Naive thymus-derived CD4-positive, alpha-beta T cell (primary cell): Measurements from ENCODE around the gene SEC14L1. TPM values are rescaled to one million over a fixed set of nuclear protein-coding genes. Genes with fewer than 3 reads are reported as not detected.
A peak's percentile ranks its signal among the peaks of the same experiment; 100 is the strongest.

Experiments used
- ATAC-seq: fragments of 150-1000 bp; cut with Tn5 transposase; 2 replicates; pipeline ENCODE4 v1.10.0; 2021; ENCODE audit warnings: mild to moderate bottlenecking, moderate library complexity
- CTCF ChIA-PET: fragments of 350-600 bp; sonication (Branson Sonifier 250); formaldehyde crosslinking; loops from one replicate; lab custom pipeline; 2021; ENCODE audit warnings: antibody characterized with exemption; lab: Charles Lee
- POLR2A ChIA-PET: fragments of 350-600 bp; sonication (Branson Sonifier 250); formaldehyde crosslinking; loops from one replicate; lab custom pipeline; 2021; ENCODE audit warnings: antibody characterized with exemption, inconsistent platforms; lab: Charles Lee
- DNase-seq, 9 donors: peaks; one replicate each; pipeline versions ENCODE4 v3.0.0 to v3.0.0-alpha.2; 2020 to 2022; ENCODE audit warnings: mixed read lengths in 1 of 9
- H3K27ac ChIP-seq: one replicate; pipeline ENCODE4 v1.7.0; 2013; ENCODE audit warnings: mild to moderate bottlenecking, low read depth, low read length, moderate library complexity
- H3K27me3 ChIP-seq, 2 donors: one replicate each; pipeline ENCODE4 v1.7.0; 2013; ENCODE audit warnings: low read length in 2 of 2, mild to moderate bottlenecking in 2 of 2, moderate library complexity in 2 of 2; ENCODE audit not compliant: control insufficient read depth in 2 of 2, insufficient read depth in 2 of 2
- H3K36me3 ChIP-seq, 3 experiments: 1 replicate in 2 of 3; 2 replicates in 1 of 3; pipeline ENCODE4 v1.7.0; 2013; ENCODE audit warnings: low read length in 3 of 3, mild to moderate bottlenecking in 3 of 3, moderate library complexity in 1 of 3; ENCODE audit not compliant: insufficient read depth in 3 of 3, control insufficient read depth in 2 of 3
- H3K4me1 ChIP-seq, 2 donors: one replicate each; pipeline ENCODE4 v1.7.0; 2013; ENCODE audit warnings: low read length in 2 of 2, mild to moderate bottlenecking in 2 of 2, moderate library complexity in 1 of 2; ENCODE audit not compliant: control insufficient read depth in 2 of 2, insufficient read depth in 2 of 2
- H3K4me3 ChIP-seq: 2 replicates; pipeline ENCODE4 v1.7.0; 2013; ENCODE audit warnings: mild to moderate bottlenecking, low read length
- H3K9me3 ChIP-seq, 3 experiments: 1 replicate in 2 of 3; 2 replicates in 1 of 3; pipeline ENCODE4 v1.7.0; 2013; ENCODE audit warnings: low read length in 3 of 3; ENCODE audit not compliant: control insufficient read depth in 2 of 3
- H3K27ac Mint-ChIP-seq, 9 donors: one replicate each; pipeline ENCODE4 v1.8.0; 2020 to 2022; ENCODE audit warnings: mixed read lengths in 9 of 9, mild to moderate bottlenecking in 8 of 9, moderate library complexity in 5 of 9, inconsistent platforms in 2 of 9
- H3K27me3 Mint-ChIP-seq, 5 donors: one replicate each; pipeline ENCODE4 v1.8.0; 2021 to 2022; ENCODE audit warnings: mixed read lengths in 5 of 5, mild to moderate bottlenecking in 1 of 5
- H3K36me3 Mint-ChIP-seq, 5 donors: one replicate each; pipeline ENCODE4 v1.8.0; 2020 to 2022; ENCODE audit warnings: mixed read lengths in 5 of 5, mild to moderate bottlenecking in 3 of 5, inconsistent platforms in 1 of 5
- H3K4me1 Mint-ChIP-seq, 7 donors: one replicate each; pipeline ENCODE4 v1.8.0; 2020 to 2022; ENCODE audit warnings: mixed read lengths in 7 of 7, mild to moderate bottlenecking in 3 of 7, inconsistent platforms in 1 of 7
- H3K4me3 Mint-ChIP-seq, 10 donors: one replicate each; pipeline ENCODE4 v1.8.0; 2020 to 2022; ENCODE audit warnings: mild to moderate bottlenecking in 10 of 10, mixed read lengths in 10 of 10, moderate library complexity in 6 of 10, inconsistent platforms in 2 of 10
- H3K9me3 Mint-ChIP-seq, 11 donors: one replicate each; pipeline ENCODE4 v1.8.0; 2020 to 2022; ENCODE audit warnings: mixed read lengths in 11 of 11, mild to moderate bottlenecking in 4 of 11, inconsistent platforms in 1 of 11, moderate library complexity in 1 of 11
- intact Hi-C, 2 donors: fragments of 100-400 bp; cut with micrococcal nuclease; formaldehyde crosslinking; loops; one replicate each; pipeline ENCODE4 v1.15.1; 2023
- polyA plus RNA-seq, 2 donors: library from polyadenylated mRNA; unstranded; fragments of 300-500 nt; fragmentation: Illumina TruSeq; gene quantifications; one replicate each; pipeline ENCODE4 v1.2.3, GENCODE V29; 2021
- total RNA-seq, 6 experiments: library from RNA in 5 of 6; stranded (reverse) in 5 of 6; gene quantifications; 1 replicate in 5 of 6; 2 replicates in 1 of 6; pipeline ENCODE4 v1.2.3 and lab custom pipeline; 2021 to 2026

Gene SEC14L1
- 100 to 1,000 TPM in 1 of 5 experiments, 10 to 100 TPM in 4; 25.0 to 103 (median 77.3) TPM for total RNA-seq
- polyA plus RNA-seq, result 1 to 10 TPM; 7.0 to 10.0 TPM
- 46.4 reads per million, percentile 69 among the genes with 10 or more reads in this experiment for total RNA-seq (lab: John Stamatoyannopoulos, UW)

DNA sequence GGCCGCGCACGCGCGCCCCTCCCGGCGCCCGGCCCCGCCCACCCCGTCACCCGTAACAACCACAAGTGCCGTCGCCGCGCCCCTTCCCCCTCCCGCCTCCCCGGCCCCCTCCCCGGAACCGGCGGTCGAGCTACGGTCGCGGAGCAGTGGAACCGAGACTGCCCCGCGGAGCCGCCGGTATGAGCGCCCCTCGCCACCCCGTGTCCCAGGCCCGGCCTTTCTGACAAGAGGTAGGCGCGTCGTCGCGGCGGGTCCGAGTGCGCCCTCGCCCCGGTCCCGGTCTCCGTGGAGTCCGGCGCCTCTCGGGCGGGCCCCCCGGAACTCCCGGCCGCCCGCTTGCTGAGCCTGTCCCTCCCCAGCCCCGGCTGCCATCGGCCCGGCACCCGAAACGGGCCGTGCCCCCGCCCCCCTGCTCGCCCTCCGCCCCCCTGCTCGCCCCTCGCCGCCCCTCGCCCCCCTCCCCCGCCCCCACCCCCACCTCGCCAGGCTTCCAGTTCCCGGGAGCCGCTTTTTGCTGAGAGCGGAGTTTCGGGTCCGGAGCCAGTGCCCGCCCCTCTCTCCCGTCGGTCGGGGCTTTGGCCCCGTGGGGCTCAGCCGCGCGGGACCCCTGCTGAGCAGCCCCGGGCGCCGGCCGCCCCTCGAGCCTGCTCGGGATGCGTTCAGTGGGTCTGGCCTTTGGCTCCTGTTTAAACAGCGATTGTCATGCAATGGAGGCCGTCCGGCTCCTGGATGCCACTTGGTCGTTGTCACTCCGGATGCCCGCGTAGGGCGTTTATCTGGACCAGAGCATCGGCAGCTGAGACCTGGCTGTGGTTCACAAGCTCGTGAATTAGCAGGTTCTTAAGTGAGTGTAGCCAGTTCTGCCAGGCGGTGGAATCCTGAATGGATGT is at the start of gene SEC14L1:
Gene SEC14L1, plus strand, starts transcription at position 92 of the 890 bp plus-strand sequence. CDS start 2,628 bp downstream, outside the sequence.
- no peak for ATAC-seq
- CTCF ChIA-PET, result interaction anchor here (0.6 to 2.2 kb wide), 4 partner anchors 12 to 54 kb away, joined by 4 to 9 read pairs (median 4); no protein-coding TSS in a partner anchor
- no peaks in the 10 kb centered on the region for H3K27me3 ChIP-seq
- no peaks in the 10 kb centered on the region for H3K9me3 ChIP-seq
- peaks cover 0 to 9% (median 0%) of the 10 kb centered on the region in 3 experiments for H3K36me3 ChIP-seq
- DNase-seq, result peak; percentile 12 to 47 (median 15)
- peaks cover 0 to 43% (median 7%) of the 10 kb centered on the region in 5 donors for H3K36me3 Mint-ChIP-seq
- peak within 1 kb of the TSS; percentile 87 to 94 (median 90) for H3K4me3 Mint-ChIP-seq
- peaks cover 35 to 79% (median 68%) of the 10 kb centered on the region in 7 donors for H3K4me1 Mint-ChIP-seq
- no peaks in the 10 kb centered on the region for H3K27me3 Mint-ChIP-seq
- intact Hi-C loops, result loop anchor here (1.0 to 5.0 kb wide), 9 partner anchors 13 to 414 kb away; partner anchors contain the start of genes JMJD6 (in 2 of the 2), METTL23 (in 2 of the 2) and SRSF2 (in 2 of the 2)
- H3K27ac ChIP-seq, result peak within 1 kb of the TSS; percentile 92
- POLR2A ChIA-PET, result interaction anchor here (0.6 to 6.8 kb wide), 11 partner anchors 10 to 404 kb away, joined by 3 to 67 read pairs (median 6); partner anchors contain the start of genes MFSD11 and SRSF2
- H3K27ac Mint-ChIP-seq, result peak within 1 kb of the TSS; percentile 81 to 95 (median 94)
- peaks cover 0 to 19% (median 5%) of the 10 kb centered on the region in 11 donors for H3K9me3 Mint-ChIP-seq
- peak within 1 kb of the TSS; percentile 77 for H3K4me3 ChIP-seq
- H3K4me1 ChIP-seq, result peaks cover 14 to 28% of the 10 kb centered on the region in 2 donors

DNA sequence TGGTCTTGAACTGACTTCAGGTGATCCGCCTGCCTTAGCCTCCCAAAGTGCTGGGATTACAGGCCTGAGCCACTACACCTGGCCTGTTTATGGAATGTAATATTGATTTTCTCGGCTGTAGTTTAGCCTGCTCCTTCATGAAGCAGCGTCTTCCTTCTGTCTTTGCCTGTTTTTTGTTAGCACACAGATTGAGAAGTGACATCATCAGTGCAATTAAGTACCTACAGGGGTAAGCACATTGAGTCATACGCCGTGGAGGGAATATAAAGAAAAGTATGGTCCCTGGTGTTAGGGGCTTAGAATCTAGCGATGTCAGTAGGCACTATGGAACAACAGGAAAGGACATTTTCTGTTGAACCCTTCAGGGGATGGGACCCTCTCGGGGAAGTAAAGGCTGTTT is 48.7 kb upstream of the SEC14L1 start:
- no peaks in the 10 kb centered on the region for H3K27me3 Mint-ChIP-seq
- peak overlapping the region in 2 of 10 donors; percentile 39 to 41 for H3K4me3 Mint-ChIP-seq
- H3K36me3 ChIP-seq, result peaks cover 10 to 48% (median 11%) of the 10 kb centered on the region in 3 experiments

DNA sequence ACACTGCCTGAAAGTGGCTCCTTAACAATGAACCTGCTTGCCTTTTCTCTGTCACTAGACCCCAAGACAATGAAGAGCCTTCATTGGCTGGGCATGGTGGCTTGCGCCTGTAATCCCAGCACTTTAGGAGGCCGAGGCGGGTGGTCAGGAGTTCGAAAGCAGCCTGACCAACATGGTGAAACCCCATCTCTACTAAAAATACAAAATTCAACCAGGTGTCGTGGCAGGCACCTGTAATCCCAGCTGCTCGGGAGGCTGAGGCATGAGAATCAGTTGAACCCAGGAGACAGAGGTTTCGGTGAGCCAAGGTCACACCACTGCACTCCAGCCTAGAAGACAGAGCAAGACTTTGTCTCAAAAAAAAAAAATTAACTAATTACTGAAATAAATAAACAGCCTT is 45.3 kb upstream of the SEC14L1 start:
- Histone ChIP-seq H3K4me1 (peaks cover 0 to 21% of the 10 kb centered on the region in 2 donors), H3K36me3 (peaks cover 10 to 47% (median 11%) of the 10 kb centered on the region in 3 experiments), H3K27ac (no peak overlapping the region), H3K27me3 (no peaks in the 10 kb centered on the region), H3K4me3 (no peak overlapping the region), H3K9me3 (no peaks in the 10 kb centered on the region)
- POLR2A ChIA-PET, result no interaction called here
- H3K27ac Mint-ChIP-seq, result peak overlapping the region in 3 of 9 donors; percentile 26 to 74 (median 51)
- no peaks in the 10 kb centered on the region for H3K9me3 Mint-ChIP-seq
- peaks cover 25 to 60% (median 52%) of the 10 kb centered on the region in 7 donors for H3K4me1 Mint-ChIP-seq
- H3K27me3 Mint-ChIP-seq, result no peaks in the 10 kb centered on the region
- intact Hi-C loops, result no loop called here
- H3K4me3 Mint-ChIP-seq, result no peak overlapping the region
- peaks cover 3 to 25% (median 21%) of the 10 kb centered on the region in 5 donors for H3K36me3 Mint-ChIP-seq
- DNase-seq, result no peak
- ATAC-seq, result no peak
- CTCF ChIA-PET, result interaction anchor here (0.6 to 0.7 kb wide), 4 partner anchors 45 to 621 kb away, joined by 3 to 4 read pairs (median 4); partner anchors contain the start of gene SEC14L1

More for the DNA sequence above, 48.7 kb upstream of the SEC14L1 start:
- CTCF ChIA-PET, result no interaction called here
- intact Hi-C loops, result no loop called here
- no peak overlapping the region for H3K27ac ChIP-seq
- Mint-ChIP-seq H3K36me3 (peaks cover 3 to 35% (median 28%) of the 10 kb centered on the region in 5 donors), H3K9me3 (no peaks in the 10 kb centered on the region), H3K27ac (peak overlapping the region; percentile 8 to 82 (median 34)), H3K4me1 (peaks cover 29 to 59% (median 51%) of the 10 kb centered on the region in 7 donors)
- POLR2A ChIA-PET, result no interaction called here
- ATAC-seq, result no peak
- H3K4me1 ChIP-seq, result peaks cover 18 to 21% of the 10 kb centered on the region in 2 donors
- no peaks in the 10 kb centered on the region for H3K9me3 ChIP-seq
- DNase-seq, result no peak
- no peak overlapping the region for H3K4me3 ChIP-seq
- H3K27me3 ChIP-seq, result no peaks in the 10 kb centered on the region

DNA sequence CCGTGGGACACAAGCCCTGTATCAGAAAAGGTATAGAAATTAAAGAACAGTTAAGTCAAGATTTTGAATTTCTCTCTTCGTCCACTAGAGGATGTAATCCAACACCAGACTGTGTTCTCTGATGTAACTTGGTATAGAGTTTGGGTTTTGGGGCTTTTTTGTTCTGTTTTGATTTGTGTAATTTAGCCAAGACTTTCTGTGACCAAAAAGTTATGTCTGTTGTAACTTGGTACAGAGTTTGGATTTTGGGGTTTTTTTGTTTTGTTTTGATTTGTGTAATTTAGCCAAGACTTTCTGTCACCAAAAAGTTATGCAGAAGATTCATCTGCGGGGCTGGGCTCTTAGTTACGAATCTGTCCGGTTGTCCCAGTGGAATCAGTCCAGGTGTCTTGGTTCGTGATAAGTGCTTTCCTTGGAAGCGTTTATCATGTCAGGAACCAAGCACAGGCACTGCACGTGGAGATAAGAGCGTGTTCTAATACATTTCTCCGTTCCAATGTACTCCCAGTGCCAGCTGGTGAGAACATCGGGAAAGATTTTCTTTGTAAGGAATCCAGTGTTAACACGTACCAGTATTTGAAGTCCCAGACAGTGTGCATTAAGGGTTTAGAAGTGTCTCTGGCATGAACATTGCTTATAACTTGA is 44.1 kb upstream of the SEC14L1 start:
- ATAC-seq (peak; percentile 57), DNase-seq (peak in 5 of 9 donors; percentile 25 to 52 (median 33))
- Histone ChIP-seq H3K9me3 (no peaks in the 10 kb centered on the region), H3K4me3 (no peak overlapping the region), H3K36me3 (peaks cover 8 to 35% (median 10%) of the 10 kb centered on the region in 3 experiments), H3K4me1 (peaks cover 0 to 21% of the 10 kb centered on the region in 2 donors), H3K27ac (no peak overlapping the region), H3K27me3 (no peaks in the 10 kb centered on the region)
- Mint-ChIP-seq H3K36me3 (peaks cover 3 to 23% (median 20%) of the 10 kb centered on the region in 5 donors), H3K27me3 (no peaks in the 10 kb centered on the region), H3K4me3 (peak overlapping the region in 1 of 10 donors; percentile 16), H3K27ac (peak overlapping the region; percentile 40 to 96 (median 85)), H3K9me3 (no peaks in the 10 kb centered on the region), H3K4me1 (peaks cover 21 to 54% (median 46%) of the 10 kb centered on the region in 7 donors)
- ChIA-PET CTCF (no interaction called here), POLR2A (no interaction called here)
- intact Hi-C loops, result loop anchor here (1.0 to 2.0 kb wide), 3 partner anchors 44 to 118 kb away; partner anchors contain the start of gene SEC14L1 (in 2 of the 2)

DNA sequence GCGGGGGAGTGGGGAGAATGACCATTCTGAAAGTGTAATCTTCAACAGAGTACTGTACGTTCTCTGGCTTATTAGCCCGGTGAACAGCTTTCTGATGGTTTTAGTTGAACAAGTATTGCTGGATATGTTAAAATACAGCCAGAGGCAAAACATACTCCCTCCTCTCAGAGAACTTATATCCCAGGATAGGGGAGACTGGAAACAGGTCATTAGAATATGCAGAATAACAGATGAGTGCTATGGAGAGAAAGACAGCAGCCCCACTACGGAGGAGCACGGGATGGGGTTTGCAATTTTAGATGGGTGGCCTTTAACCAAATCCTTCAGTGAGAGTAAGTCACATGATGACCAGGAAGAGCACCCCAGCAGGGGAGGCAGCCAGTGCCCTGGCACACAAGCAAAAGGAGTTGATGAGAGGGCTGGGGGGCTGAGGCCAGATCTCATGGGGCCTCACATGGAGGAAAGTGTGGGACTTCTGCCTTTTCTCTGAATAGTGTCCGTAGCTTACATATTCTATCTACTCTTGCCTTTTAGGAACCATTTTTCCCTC is 43.1 kb upstream of the SEC14L1 start:
- no peak overlapping the region for H3K4me3 ChIP-seq
- H3K9me3 ChIP-seq, result no peaks in the 10 kb centered on the region
- no peaks in the 10 kb centered on the region for H3K27me3 Mint-ChIP-seq
- peak overlapping the region in 5 of 10 donors; percentile 25 to 76 (median 31) for H3K4me3 Mint-ChIP-seq
- H3K36me3 Mint-ChIP-seq, result peaks cover 0 to 16% (median 14%) of the 10 kb centered on the region in 5 donors
- H3K27ac ChIP-seq, result peak overlapping the region; percentile 72
- DNase-seq, result no peak
- H3K4me1 Mint-ChIP-seq, result peaks cover 15 to 46% (median 39%) of the 10 kb centered on the region in 7 donors
- H3K27ac Mint-ChIP-seq, result peak overlapping the region in 7 of 9 donors; percentile 78 to 97 (median 95)
- no peak for ATAC-seq
- peaks cover 0 to 14% of the 10 kb centered on the region in 2 donors for H3K4me1 ChIP-seq
- POLR2A ChIA-PET, result interaction anchor here (1.3 kb wide), 1 partner anchor 43 kb away, joined by 13 read pairs; the partner anchor contains the start of gene SEC14L1
- no peaks in the 10 kb centered on the region for H3K9me3 Mint-ChIP-seq
- peaks cover 8 to 28% (median 10%) of the 10 kb centered on the region in 3 experiments for H3K36me3 ChIP-seq
- intact Hi-C loops, result loop anchor here in 1 of 2 donors (2.0 kb wide), 1 partner anchor 43 kb away; the partner anchor contains the start of gene SEC14L1
- CTCF ChIA-PET, result interaction anchor here (1.3 to 1.4 kb wide), 2 partner anchors 115 to 150 kb away, joined by 3 to 4 read pairs; no protein-coding TSS in a partner anchor
- no peaks in the 10 kb centered on the region for H3K27me3 ChIP-seq
